H1 (cell line): ENCODE measurements around the gene AGBL4. TPM values are rescaled to one million over a fixed set of nuclear protein-coding genes. Genes with fewer than 3 reads are reported as not detected.
A peak's percentile ranks its signal among the peaks of the same experiment; 100 is the strongest.

ENCODE experiments used
- CTCF ChIA-PET: fragments of 300-600 bp; sonication (Branson Sonifier 250); formaldehyde crosslinking; loops from one replicate; lab custom pipeline; 2021; ENCODE audit not compliant: partially characterized antibody; lab: Charles Lee
- POLR2A ChIA-PET: fragments of 300-600 bp; sonication (Branson Sonifier 250); formaldehyde crosslinking; loops from one replicate; lab custom pipeline; 2021; ENCODE audit warnings: inconsistent platforms; ENCODE audit not compliant: partially characterized antibody; lab: Charles Lee
- DNase-seq, 2 experiments: peaks; one replicate each; pipeline versions ENCODE4 v3.0.0 to v3.0.0-alpha.2; 2010 to 2022; ENCODE audit warnings: low spot score in 2 of 2, low read depth in 1 of 2, mixed read lengths in 1 of 2
- FAIRE-seq: peaks from 2 replicates; lab custom pipeline; 2011; peaks lifted over from hg19 to GRCh38; lab: Jason Lieb, UNC
- H2AFZ ChIP-seq: 2 replicates; pipeline ENCODE4 v1.8.1; 2012; ENCODE audit warnings: low read length, inconsistent platforms
- H2AK5ac ChIP-seq: 2 replicates; pipeline ENCODE4 v1.6.1; 2013; ENCODE audit warnings: low read depth, low read length
- H2BK120ac ChIP-seq: replicated peaks from 2 replicates; pipeline ENCODE3; 2013; ENCODE audit warnings: low read depth, low read length, inconsistent platforms
- H2BK12ac ChIP-seq: 2 replicates; pipeline ENCODE4 v1.6.1; 2013; ENCODE audit warnings: low read depth, low read length
- H2BK15ac ChIP-seq: 2 replicates; pipeline ENCODE4 v1.6.1; 2013; ENCODE audit warnings: low read length
- H2BK20ac ChIP-seq: 2 replicates; pipeline ENCODE4 v1.6.1; 2013; ENCODE audit warnings: low read length
- H2BK5ac ChIP-seq: 2 replicates; pipeline ENCODE4 v1.6.1; 2013; ENCODE audit warnings: low read depth, low read length
- H3K14ac ChIP-seq: 2 replicates; pipeline ENCODE4 v1.6.1; 2013; ENCODE audit warnings: inconsistent platforms; ENCODE audit not compliant: insufficient read length
- H3K18ac ChIP-seq: 2 replicates; pipeline ENCODE4 v1.6.1; 2013; ENCODE audit warnings: low read length; ENCODE audit errors: extremely low read depth
- H3K23ac ChIP-seq: 2 replicates; pipeline ENCODE4 v1.6.1; 2013; ENCODE audit warnings: inconsistent platforms; ENCODE audit not compliant: insufficient read length
- H3K23me2 ChIP-seq: 2 replicates; pipeline ENCODE4 v1.6.1; 2013; ENCODE audit warnings: low read depth, low read length
- H3K27ac ChIP-seq: 2 replicates; pipeline ENCODE4 v1.6.1; 2011; ENCODE audit warnings: low read depth, low read length, inconsistent platforms
- H3K27me3 ChIP-seq, 4 experiments: replicated peaks in 1 of 4; 1 replicate in 1 of 4; 2 replicates in 3 of 4; pipeline versions ENCODE4 v1.6.1 to v1.8.1; 2011 to 2013; ENCODE audit warnings: low read length in 3 of 4, mild to moderate bottlenecking in 3 of 4, inconsistent platforms in 2 of 4, mixed read lengths in 2 of 4, moderate library complexity in 1 of 4; ENCODE audit not compliant: control insufficient read depth in 3 of 4, insufficient read depth in 3 of 4; ENCODE audit errors: extremely low read depth in 1 of 4
- H3K36me3 ChIP-seq, 4 experiments: 2 replicates each; pipeline versions ENCODE4 v1.6.1 to v1.8.1; 2011 to 2013; ENCODE audit warnings: mild to moderate bottlenecking in 4 of 4, low read length in 3 of 4, moderate library complexity in 2 of 4, control low read depth in 1 of 4, inconsistent platforms in 1 of 4; ENCODE audit not compliant: insufficient read depth in 4 of 4, control insufficient read depth in 2 of 4
- H3K4ac ChIP-seq: replicated peaks from 2 replicates; pipeline ENCODE3; 2013; ENCODE audit warnings: low read length, low read depth, mixed read lengths, inconsistent platforms; ENCODE audit not compliant: insufficient read length
- H3K4me1 ChIP-seq, 4 experiments: replicated peaks in 1 of 4; 1 replicate in 1 of 4; 2 replicates in 3 of 4; pipeline versions ENCODE4 v1.6.1 to v1.8.1; 2011 to 2013; ENCODE audit warnings: low read length in 3 of 4, inconsistent platforms in 2 of 4, mixed read lengths in 1 of 4; ENCODE audit not compliant: insufficient read depth in 4 of 4, control insufficient read depth in 3 of 4
- H3K4me2 ChIP-seq, 2 experiments: 2 replicates each; pipeline versions ENCODE4 v1.6.1 to v1.8.1; 2011 to 2013; ENCODE audit warnings: low read depth in 2 of 2, low read length in 2 of 2, control low read depth in 1 of 2, inconsistent platforms in 1 of 2, mild to moderate bottlenecking in 1 of 2; ENCODE audit not compliant: insufficient read depth in 1 of 2
- H3K4me3 ChIP-seq, 4 experiments: fragments of 200-600, 300-600 bp in 1 of 4; sonication (generic), shearing (Covaris generic), sonication (Bioruptor Twin) in 1 of 4; 2 replicates each; pipeline versions ENCODE4 v1.5.1 to v1.8.1; 2011 to 2016; ENCODE audit warnings: low read length in 4 of 4, low read depth in 3 of 4, control low read depth in 2 of 4, inconsistent platforms in 2 of 4, mild to moderate bottlenecking in 2 of 4, mixed read lengths in 1 of 4, moderate library complexity in 1 of 4; ENCODE audit not compliant: insufficient read depth in 2 of 4; ENCODE audit errors: extremely low read depth in 1 of 4
- H3K56ac ChIP-seq: replicated peaks from 2 replicates; pipeline ENCODE3; 2013; ENCODE audit warnings: low read depth, mild to moderate bottlenecking, mixed read lengths, low read length, inconsistent platforms; ENCODE audit not compliant: insufficient read length
- H3K79me1 ChIP-seq: 2 replicates; pipeline ENCODE4 v1.6.1; 2013; ENCODE audit warnings: low read depth, low read length, control low read depth
- H3K79me2 ChIP-seq, 2 experiments: 2 replicates each; pipeline versions ENCODE4 v1.6.1 to v1.8.1; 2012 to 2013; ENCODE audit warnings: low read length in 2 of 2, mild to moderate bottlenecking in 2 of 2, inconsistent platforms in 1 of 2; ENCODE audit not compliant: insufficient read depth in 2 of 2, control insufficient read depth in 1 of 2
- H3K9ac ChIP-seq, 4 experiments: replicated peaks in 1 of 4; 1 replicate in 1 of 4; 2 replicates in 3 of 4; pipeline versions ENCODE4 v1.6.1 to v1.8.1; 2011 to 2013; ENCODE audit warnings: low read depth in 3 of 4, low read length in 3 of 4, control low read depth in 2 of 4, mild to moderate bottlenecking in 2 of 4, moderate library complexity in 2 of 4, inconsistent platforms in 1 of 4; ENCODE audit errors: extremely low read depth in 1 of 4
- H3K9me3 ChIP-seq, 2 experiments: 2 replicates each; pipeline versions ENCODE4 v1.6.1 to v1.8.1; 2012 to 2013; ENCODE audit warnings: mild to moderate bottlenecking in 2 of 2, moderate library complexity in 2 of 2, control low read depth in 1 of 2, inconsistent platforms in 1 of 2, low read depth in 1 of 2, low read length in 1 of 2, mixed read lengths in 1 of 2; ENCODE audit not compliant: insufficient read depth in 2 of 2
- H4K20me1 ChIP-seq, 2 experiments: replicated peaks in 1 of 2; 2 replicates each; pipeline versions ENCODE3 to v1.8.1; 2011 to 2013; ENCODE audit warnings: inconsistent platforms in 2 of 2, low read length in 2 of 2, mild to moderate bottlenecking in 1 of 2; ENCODE audit not compliant: insufficient read depth in 2 of 2, control insufficient read depth in 1 of 2
- H4K5ac ChIP-seq: 2 replicates; pipeline ENCODE4 v1.6.1; 2013; ENCODE audit warnings: low read length, low read depth, mixed read lengths, inconsistent platforms; ENCODE audit not compliant: insufficient read length
- H4K8ac ChIP-seq: 2 replicates; pipeline ENCODE4 v1.8.0; 2013; ENCODE audit warnings: mild to moderate bottlenecking, moderate library complexity, low read length, inconsistent platforms; ENCODE audit not compliant: insufficient read depth; ENCODE audit errors: extremely low read depth
- H4K91ac ChIP-seq: replicated peaks from 2 replicates; pipeline ENCODE3; 2013; ENCODE audit warnings: low read length, mixed read lengths, inconsistent platforms; ENCODE audit not compliant: insufficient read length
- CHD2 ChIP-seq: IDR thresholded peaks from 2 replicates; pipeline ENCODE4 v1.6.1; 2012; ENCODE audit warnings: low read length, improper control_type of control experiment
- FOSL1 ChIP-seq: IDR thresholded peaks from 2 replicates; pipeline ENCODE4 v1.6.1; 2011; ENCODE audit warnings: mild to moderate bottlenecking, low read depth, low read length, moderate library complexity; ENCODE audit not compliant: insufficient read depth
- HDAC6 ChIP-seq: IDR thresholded peaks from one replicate; pipeline ENCODE4 v1.7.1; 2012; ENCODE audit warnings: low read depth, mild to moderate bottlenecking, inconsistent platforms, low read length, moderate library complexity
- POLR2A ChIP-seq, 2 experiments: IDR thresholded peaks; 1 replicate in 1 of 2; 2 replicates in 1 of 2; pipeline ENCODE4 v1.6.1; 2011; ENCODE audit warnings: low read depth in 2 of 2, low read length in 2 of 2, mild to moderate bottlenecking in 2 of 2; ENCODE audit errors: control extremely low read depth in 1 of 2
- RBBP5 ChIP-seq: IDR thresholded peaks from 2 replicates; pipeline ENCODE4 v1.7.1; 2012; ENCODE audit warnings: low read depth, mild to moderate bottlenecking, inconsistent platforms, low read length, moderate library complexity, borderline replicate concordance
- RNF2 ChIP-seq: fragments of 200-900, 300-1000 bp; sonication (generic); IDR thresholded peaks from 2 replicates; pipeline ENCODE4 v1.7.1; 2016; ENCODE audit warnings: borderline replicate concordance, low read depth, mild to moderate bottlenecking, antibody characterized with exemption, low read length; ENCODE audit not compliant: poor library complexity, severe bottlenecking; ENCODE audit errors: missing control alignments
- YY1 ChIP-seq: IDR thresholded peaks from 2 replicates; pipeline ENCODE4 v1.6.1; 2011; ENCODE audit warnings: low read depth, mild to moderate bottlenecking, low read length
- WGBS, 2 experiments: shearing (Covaris generic) in 1 of 2; methylation state at CpG; one replicate each; pipeline versions ENCODE4 v1.1.6 to v1.1.7; 2013 to 2015; ENCODE audit warnings: low lambda C conversion rate in 2 of 2, mixed read lengths in 2 of 2, inconsistent platforms in 1 of 2, low coverage in 1 of 2, missing lambda C conversion rate in 1 of 2; ENCODE audit not compliant: insufficient replicate concordance in 2 of 2, insufficient coverage in 1 of 2, insufficient read length in 1 of 2; ENCODE audit errors: extremely low coverage in 1 of 2, missing lambda C conversion rate in 1 of 2; 5-methylcytosine and 5-hydroxymethylcytosine counted together
- polyA plus RNA-seq, 7 experiments: library from polyadenylated mRNA; depleted of rRNA in 3 of 7; stranded (reverse) in 5 of 7; unstranded in 2 of 7; fragments of >200 nt in 5 of 7; fragments of 200-250 nt in 2 of 7; gene quantifications; 1 replicate in 5 of 7; 2 replicates in 1 of 7; 4 replicates in 1 of 7; pipeline versions ENCODE4 v1.2.1 to v1.2.3, GENCODE V29; 2011 to 2013; ENCODE audit warnings: missing spikeins in 2 of 7, mixed read lengths in 2 of 7
- total RNA-seq: library from RNA; stranded (reverse); fragmentation: NEBNext Ultra II Directional; extraction: Animal tissue kit (Norgen Biotek cat#: 25700); gene quantifications from 2 replicates; pipeline ENCODE4 v1.2.1, GENCODE V29; 2021
- TF ChIP-seq, protein P1 (sequence below), 3 experiments: IDR thresholded peaks; 1 replicate in 2 of 3; 2 replicates in 1 of 3; pipeline versions ENCODE4 v1.5.1 to v1.6.1; 2011; ENCODE audit warnings: low read length in 3 of 3, mild to moderate bottlenecking in 3 of 3, inconsistent platforms in 2 of 3, low read depth in 1 of 3, moderate library complexity in 1 of 3; ENCODE audit not compliant: insufficient read depth in 1 of 3; ENCODE audit errors: control extremely low read depth in 1 of 3

Gene AGBL4
- total and polyA plus RNA-seq, 2 of the 8 experiments (the other 6 are each of a cell fraction or from before 2014, with no cell fraction given), result 0.41 to 0.45 TPM

DNA sequence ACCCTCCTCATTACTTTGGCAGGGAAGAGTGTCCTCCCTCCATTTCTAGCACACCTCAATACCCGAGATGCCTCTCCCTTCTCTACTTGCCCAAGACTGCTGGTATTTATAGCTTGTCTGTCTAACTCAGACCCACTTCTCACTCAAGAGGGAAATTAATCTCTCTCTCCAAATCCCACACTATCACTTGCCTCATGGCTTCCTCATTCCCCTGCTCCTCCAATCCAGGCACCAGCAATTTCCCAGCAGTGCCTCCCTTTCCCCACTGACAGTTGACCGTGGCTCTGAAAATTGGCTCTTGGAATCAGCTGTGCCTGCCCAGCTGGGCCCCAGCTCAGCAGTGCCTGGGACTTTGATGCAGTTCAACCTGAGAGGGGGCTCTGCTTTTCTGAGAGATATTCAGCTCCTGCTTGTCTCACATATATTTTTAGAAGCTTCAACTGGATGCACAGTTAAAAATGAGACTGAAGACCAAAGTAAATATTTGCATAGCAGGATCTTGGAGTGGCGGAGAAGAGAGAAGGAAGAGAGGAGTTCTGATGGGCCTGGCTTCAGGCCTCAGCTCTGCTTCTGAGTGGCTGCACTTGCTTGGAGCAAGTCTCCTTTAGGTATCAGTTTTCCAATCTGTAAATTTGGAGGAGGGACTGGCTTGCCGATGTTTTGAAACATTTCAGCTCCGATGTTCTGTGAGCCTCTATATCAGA lies 1470.7 kb downstream of the AGBL4 start:
- Histone ChIP-seq H2BK120ac (no peak overlapping the region), H3K23me2 (no peaks in the 10 kb centered on the region; the same call in 1 of the 2 replicates), H3K79me1 (no peaks in the 10 kb centered on the region; the same call in 1 of the 2 replicates), H4K20me1 (no peaks in the 10 kb centered on the region), H3K4ac (no peak overlapping the region), H3K4me3 (no peak overlapping the region), H3K9ac (no peak overlapping the region), H2BK12ac (no peak overlapping the region), H3K9me3 (no peaks in the 10 kb centered on the region), H3K27ac (no peak overlapping the region), H4K91ac (no peak overlapping the region), H4K8ac (peak overlapping the region; percentile 51; the same call in 1 of the 2 replicates), H2BK20ac (no peak overlapping the region), H2BK15ac (no peak overlapping the region), H3K27me3 (no peaks in the 10 kb centered on the region), H2BK5ac (no peak overlapping the region), H3K4me1 (peaks cover 0 to 5% (median 1%) of the 10 kb centered on the region in 4 experiments; a peak in 1 of 7 replicates), H3K18ac (no peak overlapping the region), H3K36me3 (no peaks in the 10 kb centered on the region), H3K4me2 (no peak overlapping the region), H3K23ac (no peak overlapping the region), H2AFZ (no peak overlapping the region), H3K79me2 (no peaks in the 10 kb centered on the region), H4K5ac (no peak overlapping the region), H3K14ac (no peak overlapping the region), H2AK5ac (no peak overlapping the region), H3K56ac (no peak overlapping the region)
- DNase-seq (no peak), FAIRE-seq (no peak)
- POLR2A ChIA-PET, result no interaction called here
- WGBS, 2 experiments, result 87% methylated on average over 5 of the region's 5 CpGs; no CpG with 5 or more reads in 1 of the 2 experiments
- CTCF ChIA-PET, result interaction anchor here (0.9 to 1.5 kb wide), 12 partner anchors 7 to 1796 kb away, joined by 3 to 6 read pairs (median 4); no protein-coding TSS in a partner anchor
- TF ChIP-seq RBBP5, result no peak
- TF ChIP-seq POLR2A (IDR thresholded peaks at IDR 0.05; ENCODE audit: control extremely low read depth in 1 of 2, low read depth in 2 of 2, low read length in 2 of 2), result no peak
- TF ChIP-seq CHD2, result no peak
- no peak for TF ChIP-seq HDAC6
- TF ChIP-seq, protein P1, sequence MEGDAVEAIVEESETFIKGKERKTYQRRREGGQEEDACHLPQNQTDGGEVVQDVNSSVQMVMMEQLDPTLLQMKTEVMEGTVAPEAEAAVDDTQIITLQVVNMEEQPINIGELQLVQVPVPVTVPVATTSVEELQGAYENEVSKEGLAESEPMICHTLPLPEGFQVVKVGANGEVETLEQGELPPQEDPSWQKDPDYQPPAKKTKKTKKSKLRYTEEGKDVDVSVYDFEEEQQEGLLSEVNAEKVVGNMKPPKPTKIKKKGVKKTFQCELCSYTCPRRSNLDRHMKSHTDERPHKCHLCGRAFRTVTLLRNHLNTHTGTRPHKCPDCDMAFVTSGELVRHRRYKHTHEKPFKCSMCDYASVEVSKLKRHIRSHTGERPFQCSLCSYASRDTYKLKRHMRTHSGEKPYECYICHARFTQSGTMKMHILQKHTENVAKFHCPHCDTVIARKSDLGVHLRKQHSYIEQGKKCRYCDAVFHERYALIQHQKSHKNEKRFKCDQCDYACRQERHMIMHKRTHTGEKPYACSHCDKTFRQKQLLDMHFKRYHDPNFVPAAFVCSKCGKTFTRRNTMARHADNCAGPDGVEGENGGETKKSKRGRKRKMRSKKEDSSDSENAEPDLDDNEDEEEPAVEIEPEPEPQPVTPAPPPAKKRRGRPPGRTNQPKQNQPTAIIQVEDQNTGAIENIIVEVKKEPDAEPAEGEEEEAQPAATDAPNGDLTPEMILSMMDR (IDR thresholded peaks at IDR 0.05; ENCODE audit: control extremely low read depth in 1 of 3, insufficient read depth in 1 of 3, low read depth in 1 of 3, low read length in 3 of 3), result no peak
- no peak for TF ChIP-seq RNF2
- no peak for TF ChIP-seq YY1
- TF ChIP-seq FOSL1, result no peak
